Diencephalon (tissue), 1 donor: Measurements from ENCODE around the gene DHX32. TPM values are rescaled to one million over a fixed set of nuclear protein-coding genes. Genes with fewer than 3 reads are reported as not detected.

ENCODE experiments used
- small RNA-seq: library from RNA; depleted of rRNA; stranded (forward); fragments of <200 nt; gene quantifications from one replicate; pipeline ENCODE3, GENCODE V24; 2014
- total RNA-seq: library from RNA; depleted of rRNA; stranded (reverse); fragments of >200 nt; gene quantifications from one replicate; pipeline ENCODE4 v1.2.3, GENCODE V29; 2014

DHX32 gene
- total RNA-seq, result 20.5 TPM

GRCh38 chr10:125881192-125881591 is at the start of gene DHX32:
Gene DHX32, minus strand, starts transcription at chr10:125881292. Its CDS starts 468 bp downstream, at chr10:125880824.

GRCh38 chr10:125896088-125896934 is 15.2 kb upstream of the DHX32 start, which contains the start of gene FANK1:
Gene FANK1, plus strand, starts transcription at chr10:125896564. Its CDS starts 79 bp downstream, at chr10:125896643.

GRCh38 chr10:125822878-125823662 is 58.0 kb downstream of the DHX32 start, which contains the start of the genes BCCIP and UROS:
Gene BCCIP, plus strand, starts transcription at chr10:125823546. Its CDS starts 12 bp downstream, at chr10:125823558.
Gene UROS, minus strand, starts transcription at chr10:125823258. Its CDS starts 6,759 bp downstream, at chr10:125816499.

Small RNAs within 50 kb of the gene (small RNA-seq; reads per million reads assigned to genes)
- gene MIR4484, result not detected
- not detected for gene RF00017
- gene RNU2-42P, result not detected

Other genes with a start within 250 kb of the DHX32 start
- gene TEX36, start 198.1 kb downstream of the DHX32 start, total RNA-seq, result not detected
- gene EDRF1, start 161.6 kb downstream of the DHX32 start, total RNA-seq, result 44.1 TPM
- 0.46 TPM for gene MMP21, start 105.5 kb downstream of the DHX32 start, total RNA-seq
- gene UROS, start 58.0 kb downstream of the DHX32 start, total RNA-seq, result 82.1 TPM
- 38.1 TPM for gene BCCIP, start 57.7 kb downstream of the DHX32 start, total RNA-seq
- 11.3 TPM for gene FANK1, start 15.3 kb upstream of the DHX32 start, total RNA-seq